Measurements from ENCODE around the gene ANAPC2. TPM values are rescaled to one million over a fixed set of nuclear protein-coding genes. Genes with fewer than 3 reads are reported as not detected.

Gene ANAPC2
- total and polyA plus RNA-seq, 2 of the 4 experiments (the other 2 are of a cell fraction) = 9.3 to 29.5 TPM

DNA sequence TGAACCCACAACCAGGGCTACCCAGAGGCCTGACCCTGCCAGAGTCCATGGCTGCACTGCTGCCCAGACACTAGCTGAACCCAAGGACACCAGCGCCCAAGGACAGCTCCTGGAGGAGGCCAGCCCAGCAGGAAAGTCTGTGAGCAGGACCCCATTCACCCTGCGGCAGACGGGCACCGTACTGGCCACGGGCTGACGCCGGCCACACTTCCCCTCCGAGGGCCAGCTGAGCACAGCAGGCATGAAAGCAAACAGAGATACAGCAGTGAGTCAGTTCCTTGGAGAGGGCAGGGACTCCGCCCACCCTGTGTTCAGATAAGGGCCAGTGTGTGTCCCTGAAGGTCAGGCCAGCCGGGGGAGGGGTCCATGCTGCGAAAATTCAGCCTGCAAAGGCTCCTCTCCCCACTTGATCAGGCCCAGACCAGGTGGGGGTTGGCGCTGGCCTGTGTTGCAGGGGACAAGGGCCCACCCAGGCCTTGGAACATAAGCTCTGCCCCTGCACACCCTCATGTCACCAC lies 30.5 kb upstream of the ANAPC2 start:
- POLR2A ChIA-PET (ENCODE audit: unreplicated experiment) = interaction anchor here (0.6 kb wide), 1 partner anchor 15 kb away, joined by 5 read pairs; no protein-coding TSS in a partner anchor
- Histone ChIP-seq H2AFZ (replicated peaks; ENCODE audit: low read length, poor library complexity) (peak overlapping the region; percentile 61), H2AK5ac (ENCODE audit: low read depth, low read length) (no peak overlapping the region)

More for the DNA sequence above, 30.5 kb upstream of the ANAPC2 start:
- Histone ChIP-seq H4K20me1 (ENCODE audit: insufficient read depth, low read length) (no peaks in the 10 kb centered on the region), H3K9ac (ENCODE audit: low read depth, low read length) (no peak overlapping the region), H3K56ac (ENCODE audit: extremely low read depth, insufficient read depth, low read length) (no peak overlapping the region), H2BK120ac (ENCODE audit: low read depth, low read length) (no peak overlapping the region), H3K79me1 (ENCODE audit: low read depth in 1 of 2, low read length in 2 of 2) (peaks cover 0 to 4% of the 10 kb centered on the region in 2 experiments; a peak in 1 of 4 replicates), H3K9me3 (ENCODE audit: control insufficient read depth, insufficient read depth, low read length) (no peaks in the 10 kb centered on the region), H3K4me2 (ENCODE audit: low read depth, low read length) (no peak overlapping the region), H3K27me3 (ENCODE audit: control insufficient read depth, insufficient read depth, low read length) (no peaks in the 10 kb centered on the region), H2BK5ac (ENCODE audit: low read depth, low read length, poor library complexity, severe bottlenecking) (peak overlapping the region; percentile 23), H3K9me1 (ENCODE audit: insufficient read depth, low read length) (peaks cover 3% of the 10 kb centered on the region; the same call in 1 of the 2 replicates), H3K4me1 (ENCODE audit: control insufficient read depth, insufficient read depth, low read length) (peaks cover 14% of the 10 kb centered on the region), H3K23ac (ENCODE audit: low read depth, low read length) (no peak overlapping the region), H3K27ac (ENCODE audit: insufficient read depth, low read length) (peak overlapping the region; percentile 31; the same call in 1 of the 2 replicates), H4K91ac (ENCODE audit: insufficient read depth, low read depth, low read length) (no peak overlapping the region), H2BK20ac (ENCODE audit: low read depth, low read length) (no peak overlapping the region), H4K5ac (ENCODE audit: low read depth, low read length) (no peak overlapping the region; the same call in 1 of the 2 replicates), H3K4me3 (ENCODE audit: insufficient read depth, low read depth, low read length) (no peak overlapping the region), H3K14ac (replicated peaks; ENCODE audit: low read depth, low read length) (no peak overlapping the region), H3K4ac (ENCODE audit: low read depth, low read length) (no peak overlapping the region; the same call in 1 of the 2 replicates), H2BK15ac (ENCODE audit: low read depth, low read length) (0 out of 3 replicates have a peak overlapping the region, but pooled peaks have one; percentile 22), H4K8ac (ENCODE audit: low read depth in 2 of 2, low read length in 2 of 2) (peak overlapping the region in 1 of 2 experiments; percentile 26; a peak in 1 of 4 replicates), H2AK9ac (replicated peaks; ENCODE audit: low read depth, low read length, poor library complexity) (peak overlapping the region; percentile 72), H3K18ac (ENCODE audit: low read depth, low read length) (no peak overlapping the region), H3K36me3 (ENCODE audit: control insufficient read depth, insufficient read depth, low read length) (peaks cover 16% of the 10 kb centered on the region)
- CTCF ChIA-PET = no interaction called here
- in situ Hi-C loops (cut with MboI; ENCODE audit: low sequenced_read_pairs) = no loop called here
- 72% methylated on average over 8 of the region's 12 CpGs; no CpG with 5 or more reads in 1 of the 2 experiments for WGBS, 2 experiments (ENCODE audit: extremely low coverage in 2 of 2, insufficient read length in 1 of 2)
- TF ChIP-seq, protein P1, sequence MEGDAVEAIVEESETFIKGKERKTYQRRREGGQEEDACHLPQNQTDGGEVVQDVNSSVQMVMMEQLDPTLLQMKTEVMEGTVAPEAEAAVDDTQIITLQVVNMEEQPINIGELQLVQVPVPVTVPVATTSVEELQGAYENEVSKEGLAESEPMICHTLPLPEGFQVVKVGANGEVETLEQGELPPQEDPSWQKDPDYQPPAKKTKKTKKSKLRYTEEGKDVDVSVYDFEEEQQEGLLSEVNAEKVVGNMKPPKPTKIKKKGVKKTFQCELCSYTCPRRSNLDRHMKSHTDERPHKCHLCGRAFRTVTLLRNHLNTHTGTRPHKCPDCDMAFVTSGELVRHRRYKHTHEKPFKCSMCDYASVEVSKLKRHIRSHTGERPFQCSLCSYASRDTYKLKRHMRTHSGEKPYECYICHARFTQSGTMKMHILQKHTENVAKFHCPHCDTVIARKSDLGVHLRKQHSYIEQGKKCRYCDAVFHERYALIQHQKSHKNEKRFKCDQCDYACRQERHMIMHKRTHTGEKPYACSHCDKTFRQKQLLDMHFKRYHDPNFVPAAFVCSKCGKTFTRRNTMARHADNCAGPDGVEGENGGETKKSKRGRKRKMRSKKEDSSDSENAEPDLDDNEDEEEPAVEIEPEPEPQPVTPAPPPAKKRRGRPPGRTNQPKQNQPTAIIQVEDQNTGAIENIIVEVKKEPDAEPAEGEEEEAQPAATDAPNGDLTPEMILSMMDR (conservative IDR thresholded peaks at IDR 0.05; ENCODE audit: low read depth, low read length) = no peak
- no peak for TF ChIP-seq NFE2L2 (IDR thresholded peaks at IDR 0.05; ENCODE audit: low read depth, low read length)
- no peak for TF ChIP-seq MAFK (IDR thresholded peaks at IDR 0.05; ENCODE audit: low read depth, low read length)
- TF ChIP-seq FOS (IDR thresholded peaks at IDR 0.05; ENCODE audit: low read depth, low read length) = no peak
- TF ChIP-seq CHD1 (IDR thresholded peaks at IDR 0.05; ENCODE audit: low read depth, low read length) = no peak
- TF ChIP-seq, protein P2, sequence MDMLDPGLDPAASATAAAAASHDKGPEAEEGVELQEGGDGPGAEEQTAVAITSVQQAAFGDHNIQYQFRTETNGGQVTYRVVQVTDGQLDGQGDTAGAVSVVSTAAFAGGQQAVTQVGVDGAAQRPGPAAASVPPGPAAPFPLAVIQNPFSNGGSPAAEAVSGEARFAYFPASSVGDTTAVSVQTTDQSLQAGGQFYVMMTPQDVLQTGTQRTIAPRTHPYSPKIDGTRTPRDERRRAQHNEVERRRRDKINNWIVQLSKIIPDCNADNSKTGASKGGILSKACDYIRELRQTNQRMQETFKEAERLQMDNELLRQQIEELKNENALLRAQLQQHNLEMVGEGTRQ (IDR thresholded peaks at IDR 0.05; ENCODE audit: low read depth, low read length) = no peak
- TF ChIP-seq MXI1 (IDR thresholded peaks at IDR 0.05; ENCODE audit: borderline replicate concordance, low read depth, low read length) = no peak
- no peak for TF ChIP-seq SMC3 (IDR thresholded peaks at IDR 0.05; ENCODE audit: low read depth, low read length)
- no peak for TF ChIP-seq RCOR1 (IDR thresholded peaks at IDR 0.05; ENCODE audit: insufficient replicate concordance, low read length)
- no peak for TF ChIP-seq BHLHE40 (IDR thresholded peaks at IDR 0.05; ENCODE audit: low read depth, low read length)
- TF ChIP-seq CEBPB (IDR thresholded peaks at IDR 0.05; ENCODE audit: low read depth, low read length) = no peak
- no peak for TF ChIP-seq MAZ (IDR thresholded peaks at IDR 0.05; ENCODE audit: borderline replicate concordance, low read depth, low read length)
- no peak for TF ChIP-seq POLR2A (IDR thresholded peaks at IDR 0.05; ENCODE audit: low read depth, low read length)
- no TSS peak for BruUV-seq (replicated peaks)
- intact Hi-C loops (cut with micrococcal nuclease) = no loop called here
- DNase-seq (peak; percentile 34), ATAC-seq (ENCODE audit: low read depth) (peak; percentile 20)
- dilution Hi-C loops (cut with HindIII; ENCODE audit: low sequenced_read_pairs, unreplicated experiment) = no loop called here
